SK-N-SH treated with all-trans-retinoic acid at 6 μM for 48 hours (cell line): ENCODE results near the gene SCAMP5.

Experiments
- BACH2 ChIP-seq: fragments of 250-450 bp; sonication (Bioruptor Pico); IDR thresholded peaks from 2 replicates; pipeline ENCODE4 v1.9.0; 2021; ENCODE audit warnings: mild to moderate bottlenecking, borderline replicate concordance
- GLIS3 ChIP-seq: fragments of 250-450 bp; sonication (Bioruptor Pico); IDR thresholded peaks from 2 replicates; pipeline ENCODE4 v1.5.0; 2020; ENCODE audit warnings: mild to moderate bottlenecking, moderate library complexity
- PATZ1 ChIP-seq: fragments of 250-450 bp; sonication (Bioruptor Pico); IDR thresholded peaks from 2 replicates; pipeline ENCODE4 v1.8.0; 2020; ENCODE audit warnings: mild to moderate bottlenecking, moderate library complexity, borderline replicate concordance
- TOX ChIP-seq: fragments of 250-450 bp; sonication (Bioruptor Pico); IDR thresholded peaks from 2 replicates; pipeline ENCODE4 v1.8.0; 2021; ENCODE audit warnings: mild to moderate bottlenecking, moderate library complexity, borderline replicate concordance
- ZC3H10 ChIP-seq: fragments of 250-450 bp; sonication (Bioruptor Pico); IDR thresholded peaks from 2 replicates; pipeline ENCODE4 v1.5.1; 2021; ENCODE audit warnings: mild to moderate bottlenecking, moderate library complexity
- ZFP30 ChIP-seq: fragments of 450-650 bp; formaldehyde crosslinking; IDR thresholded peaks from 2 replicates; pipeline ENCODE4 v1.5.0; 2022; ENCODE audit warnings: mild to moderate bottlenecking, moderate library complexity

DNA sequence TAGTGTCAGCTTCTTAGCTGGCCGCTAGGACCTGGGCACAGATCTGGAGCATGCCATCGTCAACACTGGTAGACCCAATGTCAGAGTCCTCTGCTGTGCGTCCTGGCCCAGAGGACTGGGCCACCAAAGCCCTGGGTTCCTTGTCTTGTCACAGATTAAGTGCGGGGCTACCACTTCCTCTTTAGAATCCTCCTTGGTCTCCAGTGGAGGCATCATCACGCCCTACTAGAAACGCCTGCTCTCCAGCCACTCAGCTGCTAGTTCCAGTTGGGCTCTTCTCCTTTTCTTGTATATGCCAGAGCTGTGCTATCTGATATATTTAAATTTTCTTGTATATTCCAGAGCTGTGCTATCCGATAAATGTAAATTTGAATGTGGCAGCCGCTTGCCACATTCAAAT lies 39.3 kb downstream of the SCAMP5 start:
- TF ChIP-seq ZC3H10 (CRISPR knock-in tag) (no peak), GLIS3 (CRISPR knock-in tag) (no peak), TOX (no peak), ZFP30 (CRISPR knock-in tag) (no peak), BACH2 (no peak), PATZ1 (CRISPR knock-in tag) (no peak)
